HG02840 (cell line): Measurements from ENCODE around the gene ZMYM3.
"Not testable (repeated sequence)": the region's sequence is repeated elsewhere in the genome, so short reads cannot be mapped to it uniquely, and the experiment has no call there.

ENCODE experiments used
- ATAC-seq: cut with Tn5 transposase; IDR thresholded peaks from one replicate; pipeline ENCODE4 v1.9.1; 2021; ENCODE audit warnings: mild to moderate bottlenecking, moderate library complexity, moderate number of reproducible peaks; ENCODE audit not compliant: unreplicated experiment, low FRiP score

ZMYM3 gene

GRCh38 chrX:71254092-71254963 is at the start of gene ZMYM3:
Gene ZMYM3 (minus strand): TSS chrX:71254140. CDS start chrX:71253255, 885 bp downstream.
- peak; percentile 81 for ATAC-seq

- no peak for ATAC-seq
Observed at GRCh38 chrX:71302461-71303213, 48.7 kb upstream of the ZMYM3 start.

GRCh38 chrX:71301195-71301924 is 47.4 kb upstream of the ZMYM3 start, which contains the start of gene ITGB1BP2:
Gene ITGB1BP2 (plus strand): TSS chrX:71301750. CDS start chrX:71301807, 57 bp downstream.
- no peak for ATAC-seq

- not testable (repeated sequence) for ATAC-seq
Observed at GRCh38 chrX:71300495-71300894, 46.6 kb upstream of the ZMYM3 start.

GRCh38 chrX:71300064-71300463 is 46.1 kb upstream of the ZMYM3 start:
- ATAC-seq = not testable (repeated sequence)

GRCh38 chrX:71298119-71298518 is 44.2 kb upstream of the ZMYM3 start:
- no peak for ATAC-seq

- ATAC-seq = no peak
Observed at GRCh38 chrX:71296806-71297205, 42.9 kb upstream of the ZMYM3 start.

- ATAC-seq = no peak
Observed at GRCh38 chrX:71292669-71293365, 38.9 kb upstream of the ZMYM3 start.

- ATAC-seq = no peak
Observed at GRCh38 chrX:71291381-71291780, 37.4 kb upstream of the ZMYM3 start.

- no peak for ATAC-seq
Observed at GRCh38 chrX:71285929-71286328, 32.0 kb upstream of the ZMYM3 start.

GRCh38 chrX:71283403-71284143 is 29.6 kb upstream of the ZMYM3 start, which contains the start of gene NONO:
Gene NONO (plus strand): TSS chrX:71283635. CDS start chrX:71290638, 7,003 bp downstream.
- ATAC-seq = peak; percentile 90

- ATAC-seq = peak; percentile 25
Observed at GRCh38 chrX:71282514-71283402, 28.8 kb upstream of the ZMYM3 start.

GRCh38 chrX:71281300-71281699 is 27.4 kb upstream of the ZMYM3 start:
- ATAC-seq = not testable (repeated sequence)

- not testable (repeated sequence) for ATAC-seq
Observed at GRCh38 chrX:71272313-71272712, 18.4 kb upstream of the ZMYM3 start.

- no peak for ATAC-seq
Observed at GRCh38 chrX:71269801-71270395, 16.0 kb upstream of the ZMYM3 start.

- not testable (repeated sequence) for ATAC-seq
Observed at GRCh38 chrX:71268624-71269023, 14.7 kb upstream of the ZMYM3 start.

- ATAC-seq = no peak
Observed at GRCh38 chrX:71256856-71257255, 2.9 kb upstream of the ZMYM3 start.

GRCh38 chrX:71256051-71256450 is 2.1 kb upstream of the ZMYM3 start:
- ATAC-seq = no peak
